Glutamatergic neuron (in vitro differentiated cells): ENCODE results near the gene CYP2D6. TPM values are rescaled to one million over a fixed set of nuclear protein-coding genes. Genes with fewer than 3 reads are reported as not detected.

Experiments
- DNase-seq: peaks from one replicate; pipeline ENCODE4 v3.0.0; 2022
- H3K27ac Mint-ChIP-seq: one replicate; pipeline ENCODE4 v1.8.0; 2020; ENCODE audit warnings: mild to moderate bottlenecking, mixed read lengths, inconsistent platforms; ENCODE audit not compliant: unreplicated experiment
- H3K27me3 Mint-ChIP-seq: one replicate; pipeline ENCODE4 v1.8.0; 2020; ENCODE audit warnings: mild to moderate bottlenecking, moderate library complexity, mixed read lengths, inconsistent platforms; ENCODE audit not compliant: unreplicated experiment
- H3K36me3 Mint-ChIP-seq: one replicate; pipeline ENCODE4 v1.8.0; 2020; ENCODE audit warnings: mild to moderate bottlenecking, mixed read lengths, inconsistent platforms; ENCODE audit not compliant: unreplicated experiment
- H3K4me1 Mint-ChIP-seq: one replicate; pipeline ENCODE4 v1.8.0; 2020; ENCODE audit warnings: mild to moderate bottlenecking, low read depth, mixed read lengths, inconsistent platforms; ENCODE audit not compliant: unreplicated experiment
- H3K4me3 Mint-ChIP-seq: one replicate; pipeline ENCODE4 v1.8.0; 2020; ENCODE audit warnings: mild to moderate bottlenecking, mixed read lengths, inconsistent platforms; ENCODE audit not compliant: unreplicated experiment
- H3K9me3 Mint-ChIP-seq: one replicate; pipeline ENCODE4 v1.8.0; 2020; ENCODE audit warnings: mild to moderate bottlenecking, moderate library complexity, mixed read lengths, inconsistent platforms; ENCODE audit not compliant: unreplicated experiment
- total RNA-seq: library from RNA; stranded (reverse); fragmentation: NEBNext Ultra II Directional; extraction: Animal tissue kit (Norgen Biotek cat#: 25700); gene quantifications from one replicate; pipeline ENCODE4 v1.2.1, GENCODE V29; 2021; ENCODE audit not compliant: unreplicated experiment
- TF ChIP-seq, protein P1 (sequence below): fragments of 200-600 bp; sonication (generic); IDR thresholded peaks from one replicate; pipeline ENCODE4 v1.5.0; 2021; ENCODE audit not compliant: partially characterized antibody, unreplicated experiment

CYP2D6 gene
- total RNA-seq, 1 donor from 2014 or later: 15.9 TPM

DNA sequence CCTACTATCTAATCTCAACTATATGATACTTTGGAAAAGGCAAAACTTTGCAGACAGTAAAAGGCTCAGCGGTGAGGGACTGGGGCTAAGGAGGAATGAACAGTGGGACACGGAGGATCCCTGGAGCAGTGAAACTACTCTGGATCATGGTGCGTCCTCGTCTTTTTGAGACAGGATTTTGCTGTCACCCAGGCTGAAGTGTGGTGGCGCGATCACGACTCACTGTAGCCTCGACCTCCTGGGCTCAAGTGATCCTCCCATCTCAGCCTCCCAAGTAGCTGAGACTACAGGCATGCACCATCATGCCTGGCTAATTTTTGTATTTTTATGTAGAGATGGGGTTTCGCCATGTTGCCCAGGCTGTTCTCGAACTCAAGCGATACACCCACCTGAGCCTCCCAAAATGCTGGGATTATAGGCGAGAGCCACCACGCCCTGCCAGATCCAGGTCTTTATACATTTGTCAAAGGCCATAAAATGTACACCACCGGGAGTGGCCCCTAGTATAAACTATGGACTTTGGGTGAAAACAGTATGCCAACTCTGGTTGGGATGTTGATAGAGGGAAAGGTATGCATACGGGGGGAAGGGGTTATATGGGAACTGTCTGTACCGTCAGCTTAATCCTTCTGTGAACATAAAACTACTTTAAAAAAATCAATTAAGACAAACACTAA is 28.0 kb upstream of the CYP2D6 start:
- DNase-seq: no peak

DNA sequence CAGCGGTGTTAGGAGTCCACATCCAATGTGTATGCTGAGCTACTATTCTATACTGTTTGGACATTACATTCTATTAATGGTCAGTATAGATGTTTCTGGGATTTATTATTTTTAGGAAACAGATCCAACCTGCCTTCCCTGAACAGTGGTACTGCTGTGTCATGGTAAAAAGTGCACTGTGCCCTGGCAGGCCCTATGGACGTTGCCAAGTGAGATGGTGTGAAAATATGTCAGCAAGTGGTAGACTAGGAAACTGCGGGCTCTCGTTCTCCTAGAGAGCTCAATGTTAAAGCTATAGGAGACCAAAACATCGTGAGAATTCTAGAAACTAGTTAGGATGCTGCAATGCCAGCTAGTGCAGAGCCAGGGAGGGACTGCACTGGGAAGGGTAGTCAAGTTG is 26.0 kb upstream of the CYP2D6 start:
- H3K36me3 Mint-ChIP-seq: peaks cover 4% of the 10 kb centered on the region
- H3K4me1 Mint-ChIP-seq: peaks cover 9% of the 10 kb centered on the region
- TF ChIP-seq, protein P1, sequence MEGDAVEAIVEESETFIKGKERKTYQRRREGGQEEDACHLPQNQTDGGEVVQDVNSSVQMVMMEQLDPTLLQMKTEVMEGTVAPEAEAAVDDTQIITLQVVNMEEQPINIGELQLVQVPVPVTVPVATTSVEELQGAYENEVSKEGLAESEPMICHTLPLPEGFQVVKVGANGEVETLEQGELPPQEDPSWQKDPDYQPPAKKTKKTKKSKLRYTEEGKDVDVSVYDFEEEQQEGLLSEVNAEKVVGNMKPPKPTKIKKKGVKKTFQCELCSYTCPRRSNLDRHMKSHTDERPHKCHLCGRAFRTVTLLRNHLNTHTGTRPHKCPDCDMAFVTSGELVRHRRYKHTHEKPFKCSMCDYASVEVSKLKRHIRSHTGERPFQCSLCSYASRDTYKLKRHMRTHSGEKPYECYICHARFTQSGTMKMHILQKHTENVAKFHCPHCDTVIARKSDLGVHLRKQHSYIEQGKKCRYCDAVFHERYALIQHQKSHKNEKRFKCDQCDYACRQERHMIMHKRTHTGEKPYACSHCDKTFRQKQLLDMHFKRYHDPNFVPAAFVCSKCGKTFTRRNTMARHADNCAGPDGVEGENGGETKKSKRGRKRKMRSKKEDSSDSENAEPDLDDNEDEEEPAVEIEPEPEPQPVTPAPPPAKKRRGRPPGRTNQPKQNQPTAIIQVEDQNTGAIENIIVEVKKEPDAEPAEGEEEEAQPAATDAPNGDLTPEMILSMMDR: no peak
- no peak for DNase-seq
- H3K9me3 Mint-ChIP-seq: peaks cover 21% of the 10 kb centered on the region
- no peak overlapping the region for H3K4me3 Mint-ChIP-seq
- H3K27me3 Mint-ChIP-seq: peaks cover 7% of the 10 kb centered on the region
- no peak overlapping the region for H3K27ac Mint-ChIP-seq

More for the DNA sequence above, 28.0 kb upstream of the CYP2D6 start:
- peaks cover 19% of the 10 kb centered on the region for H3K9me3 Mint-ChIP-seq
- peaks cover 9% of the 10 kb centered on the region for H3K4me1 Mint-ChIP-seq
- H3K36me3 Mint-ChIP-seq: peaks cover 4% of the 10 kb centered on the region
- H3K27ac Mint-ChIP-seq: no peak overlapping the region
- no peak overlapping the region for H3K4me3 Mint-ChIP-seq
- peaks cover 4% of the 10 kb centered on the region for H3K27me3 Mint-ChIP-seq
- TF ChIP-seq, protein P1: no peak

DNA sequence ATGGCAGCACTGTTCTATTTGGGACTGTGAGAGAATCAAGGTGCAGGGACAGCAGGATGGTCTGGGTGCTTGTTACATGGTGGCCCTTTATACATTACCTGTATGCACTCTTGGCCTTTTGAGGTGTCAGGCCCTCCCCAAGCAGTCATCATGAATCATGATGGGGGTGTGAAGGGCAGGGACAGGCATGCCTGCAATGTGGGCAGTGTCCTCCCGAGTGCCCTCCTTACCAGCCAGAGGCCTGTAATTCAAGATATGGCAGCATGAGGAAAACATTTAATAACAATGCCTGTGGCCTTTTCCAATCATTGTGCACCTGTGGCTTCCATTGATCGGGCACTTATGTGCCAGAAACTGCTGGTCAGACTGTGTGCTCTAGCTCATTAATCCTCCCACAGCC is 25.5 kb upstream of the CYP2D6 start:
- Mint-ChIP-seq H3K36me3 (peaks cover 4% of the 10 kb centered on the region), H3K9me3 (peaks cover 24% of the 10 kb centered on the region), H3K27ac (peak overlapping the region; percentile 43), H3K4me1 (peaks cover 9% of the 10 kb centered on the region), H3K4me3 (no peak overlapping the region), H3K27me3 (peaks cover 7% of the 10 kb centered on the region)
- TF ChIP-seq, protein P1: no peak
- no peak for DNase-seq

DNA sequence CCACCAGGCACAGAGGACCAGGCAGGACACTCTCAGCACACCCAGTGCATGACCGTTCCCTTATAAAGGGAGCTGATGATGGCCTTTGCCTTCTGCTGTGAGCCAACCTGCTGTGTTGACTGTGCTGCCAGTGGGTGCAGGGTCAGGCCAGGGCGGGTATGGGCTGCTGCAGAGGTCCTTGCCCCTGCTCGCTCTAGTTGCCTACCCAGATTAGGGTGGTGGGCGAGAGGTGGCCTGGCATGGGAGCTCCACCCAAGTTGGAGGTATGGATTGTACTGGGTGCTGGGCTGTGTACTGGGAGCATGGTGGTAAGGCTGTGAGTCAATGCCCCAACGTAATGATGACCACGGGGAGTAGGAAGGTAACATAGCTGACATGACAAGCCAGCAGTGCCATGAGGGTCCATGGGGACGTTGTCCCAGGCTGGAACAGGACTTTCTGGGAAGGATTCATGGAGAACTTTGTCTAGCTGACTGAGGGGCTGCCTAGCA is 24.5 kb upstream of the CYP2D6 start:
- Mint-ChIP-seq H3K36me3 (peaks cover 4% of the 10 kb centered on the region), H3K27ac (no peak overlapping the region), H3K27me3 (peaks cover 7% of the 10 kb centered on the region), H3K9me3 (peaks cover 20% of the 10 kb centered on the region), H3K4me1 (peaks cover 6% of the 10 kb centered on the region), H3K4me3 (no peak overlapping the region)
- TF ChIP-seq, protein P1: no peak
- no peak for DNase-seq

DNA sequence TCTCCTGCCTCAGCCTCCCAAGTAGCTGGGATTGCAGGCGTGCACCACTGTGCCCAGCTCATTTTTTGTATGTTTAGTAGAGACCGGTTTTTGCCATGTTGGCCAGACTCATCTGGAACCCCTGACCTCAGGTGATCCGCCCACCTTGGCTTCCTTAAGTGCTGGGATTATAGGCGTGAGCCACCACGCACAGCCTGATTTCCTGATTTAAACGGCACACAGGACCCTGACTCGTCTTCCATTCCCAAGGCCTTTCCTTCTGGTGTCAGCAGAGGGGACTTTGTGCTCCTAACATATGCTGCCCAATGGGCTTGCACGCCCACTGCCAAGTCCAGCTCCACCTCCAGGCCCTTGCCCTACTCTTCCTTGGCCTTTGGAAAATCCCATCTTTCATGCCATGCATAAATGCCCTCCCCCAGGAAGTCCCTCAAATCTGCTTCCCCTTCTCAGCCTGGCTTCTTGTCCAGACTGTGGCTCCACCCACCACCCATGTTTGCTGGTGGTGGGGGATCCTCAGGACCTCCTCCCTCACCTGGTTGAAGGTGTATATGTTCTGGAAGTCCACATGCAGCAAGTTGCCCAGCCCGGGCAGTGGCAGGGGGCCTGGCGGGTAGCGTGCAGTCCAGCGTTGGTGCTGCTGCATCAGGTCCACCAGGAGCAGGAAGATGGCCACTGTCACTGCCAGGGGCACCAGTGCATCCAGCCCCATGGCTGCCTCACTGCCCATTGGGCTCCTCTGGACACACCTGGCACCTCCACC is 23.9 kb upstream of the CYP2D6 start:
- Mint-ChIP-seq H3K9me3 (peaks cover 18% of the 10 kb centered on the region), H3K4me1 (peaks cover 1% of the 10 kb centered on the region), H3K4me3 (no peak overlapping the region), H3K27me3 (peaks cover 9% of the 10 kb centered on the region), H3K36me3 (peaks cover 4% of the 10 kb centered on the region), H3K27ac (peak overlapping the region; percentile 55)
- TF ChIP-seq, protein P1: no peak
- no peak for DNase-seq
